ENCODE results near the gene ARHGAP44.

ARHGAP44 gene

DNA sequence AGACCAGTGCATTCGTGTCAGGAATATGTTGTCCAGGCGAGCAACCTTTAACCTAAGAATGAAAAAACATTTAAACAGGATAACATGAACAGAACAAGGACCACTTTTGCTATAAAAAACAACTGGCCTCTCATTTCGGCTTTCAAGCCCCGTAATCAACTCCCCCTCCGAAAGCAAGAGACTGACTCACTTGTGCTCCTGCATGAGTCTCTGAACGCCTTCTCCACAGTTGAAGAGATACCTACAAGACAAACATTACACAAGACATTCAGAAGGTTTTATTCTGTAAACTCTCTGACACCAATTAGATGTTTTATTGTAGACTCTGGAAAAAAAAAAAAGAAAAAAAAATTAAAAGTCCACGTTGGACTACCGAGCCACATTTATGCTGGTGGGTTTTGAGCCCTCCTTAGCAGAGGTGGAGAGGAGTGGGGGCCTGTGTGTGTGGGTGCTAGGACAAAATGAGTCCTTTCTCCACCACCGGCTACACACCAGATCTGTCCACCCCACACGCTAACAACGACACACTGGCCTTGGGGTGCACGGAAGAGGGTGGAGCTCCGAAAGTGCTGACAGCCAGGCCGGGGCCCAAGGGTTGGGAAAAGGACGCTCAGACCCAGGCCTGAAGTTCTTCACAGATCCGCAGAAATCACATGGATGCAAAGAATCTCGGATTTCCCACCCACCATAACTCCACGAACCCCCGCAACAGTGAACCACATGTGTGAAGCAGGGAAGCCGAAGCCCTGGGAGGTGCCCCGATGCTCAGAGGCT is 227.8 kb downstream of the ARHGAP44 start:
- Histone ChIP-seq H3K9me3 (ENCODE audit: control insufficient read depth, insufficient read depth, low read depth, low read length) (no peaks in the 10 kb centered on the region), H3K27ac (ENCODE audit: extremely low read depth, low read depth, low read length) (peak overlapping the region; percentile 78), H3K4me3 (ENCODE audit: low read depth, low read length) (peak overlapping the region; percentile 81), H3K36me3 (ENCODE audit: control insufficient read depth in 2 of 2, insufficient read depth in 1 of 2, low read length in 2 of 2) (peaks cover 45 to 49% of the 10 kb centered on the region in 2 experiments), H3K4me1 (ENCODE audit: control insufficient read depth, insufficient read depth, low read length) (peaks cover 6% of the 10 kb centered on the region; the same call in 1 of the 2 replicates)
- TF ChIP-seq ZNF146 (tag by site-specific recombination; IDR thresholded peaks at IDR 0.05) (no peak), GLIS1 (tag by site-specific recombination; IDR thresholded peaks at IDR 0.05) (peak; percentile 80), ZFP41 (tag by site-specific recombination; IDR thresholded peaks at IDR 0.05; ENCODE audit: borderline replicate concordance) (no peak), ZBTB8A (tag by site-specific recombination; IDR thresholded peaks at IDR 0.05) (no peak), ZNF391 (tag by site-specific recombination; IDR thresholded peaks at IDR 0.05; ENCODE audit: borderline replicate concordance, low read depth) (no peak), EGR2 (tag by site-specific recombination; IDR thresholded peaks at IDR 0.05; ENCODE audit: low read depth) (peak; percentile 22; the same call in 1 of the 2 replicates), GLIS2 (tag by site-specific recombination; IDR thresholded peaks at IDR 0.05) (peak; percentile 69), OVOL3 (tag by site-specific recombination; IDR thresholded peaks at IDR 0.05) (no peak), HOXC10 (CRISPR knock-in tag; IDR thresholded peaks at IDR 0.05) (0 out of 2 replicates have a peak, but pooled peaks have one; percentile 68), ZNF335 (tag by site-specific recombination; conservative IDR thresholded peaks at IDR 0.05) (peak; percentile 65)
- TF ChIP-seq, protein P1, sequence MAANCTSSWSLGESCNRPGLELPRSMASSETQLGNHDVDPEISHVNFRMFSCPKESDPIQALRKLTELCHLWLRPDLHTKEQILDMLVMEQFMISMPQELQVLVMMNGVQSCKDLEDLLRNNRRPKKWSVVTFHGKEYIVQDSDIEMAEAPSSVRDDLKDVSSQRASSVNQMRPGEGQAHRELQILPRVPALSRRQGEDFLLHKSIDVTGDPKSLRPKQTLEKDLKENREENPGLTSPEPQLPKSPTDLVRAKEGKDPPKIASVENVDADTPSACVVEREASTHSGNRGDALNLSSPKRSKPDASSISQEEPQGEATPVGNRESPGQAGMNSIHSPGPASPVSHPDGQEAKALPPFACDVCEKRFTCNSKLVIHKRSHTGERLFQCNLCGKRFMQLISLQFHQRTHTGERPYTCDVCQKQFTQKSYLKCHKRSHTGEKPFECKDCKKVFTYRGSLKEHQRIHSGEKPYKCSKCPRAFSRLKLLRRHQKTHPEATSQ (tag by site-specific recombination; IDR thresholded peaks at IDR 0.05) = no peak
- TF ChIP-seq, protein P2, sequence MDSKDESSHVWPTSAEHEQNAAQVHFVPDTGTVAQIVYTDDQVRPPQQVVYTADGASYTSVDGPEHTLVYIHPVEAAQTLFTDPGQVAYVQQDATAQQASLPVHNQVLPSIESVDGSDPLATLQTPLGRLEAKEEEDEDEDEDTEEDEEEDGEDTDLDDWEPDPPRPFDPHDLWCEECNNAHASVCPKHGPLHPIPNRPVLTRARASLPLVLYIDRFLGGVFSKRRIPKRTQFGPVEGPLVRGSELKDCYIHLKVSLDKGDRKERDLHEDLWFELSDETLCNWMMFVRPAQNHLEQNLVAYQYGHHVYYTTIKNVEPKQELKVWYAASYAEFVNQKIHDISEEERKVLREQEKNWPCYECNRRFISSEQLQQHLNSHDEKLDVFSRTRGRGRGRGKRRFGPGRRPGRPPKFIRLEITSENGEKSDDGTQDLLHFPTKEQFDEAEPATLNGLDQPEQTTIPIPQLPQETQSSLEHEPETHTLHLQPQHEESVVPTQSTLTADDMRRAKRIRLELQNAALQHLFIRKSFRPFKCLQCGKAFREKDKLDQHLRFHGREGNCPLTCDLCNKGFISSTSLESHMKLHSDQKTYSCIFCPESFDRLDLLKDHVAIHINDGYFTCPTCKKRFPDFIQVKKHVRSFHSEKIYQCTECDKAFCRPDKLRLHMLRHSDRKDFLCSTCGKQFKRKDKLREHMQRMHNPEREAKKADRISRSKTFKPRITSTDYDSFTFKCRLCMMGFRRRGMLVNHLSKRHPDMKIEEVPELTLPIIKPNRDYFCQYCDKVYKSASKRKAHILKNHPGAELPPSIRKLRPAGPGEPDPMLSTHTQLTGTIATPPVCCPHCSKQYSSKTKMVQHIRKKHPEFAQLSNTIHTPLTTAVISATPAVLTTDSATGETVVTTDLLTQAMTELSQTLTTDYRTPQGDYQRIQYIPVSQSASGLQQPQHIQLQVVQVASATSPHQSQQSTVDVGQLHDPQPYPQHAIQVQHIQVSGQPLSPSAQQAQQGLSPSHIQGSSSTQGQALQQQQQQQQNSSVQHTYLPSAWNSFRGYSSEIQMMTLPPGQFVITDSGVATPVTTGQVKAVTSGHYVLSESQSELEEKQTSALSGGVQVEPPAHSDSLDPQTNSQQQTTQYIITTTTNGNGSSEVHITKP (tag by site-specific recombination; IDR thresholded peaks at IDR 0.05) = peak; percentile 44; the same call in 1 of the 2 replicates
- TF ChIP-seq, protein P3, sequence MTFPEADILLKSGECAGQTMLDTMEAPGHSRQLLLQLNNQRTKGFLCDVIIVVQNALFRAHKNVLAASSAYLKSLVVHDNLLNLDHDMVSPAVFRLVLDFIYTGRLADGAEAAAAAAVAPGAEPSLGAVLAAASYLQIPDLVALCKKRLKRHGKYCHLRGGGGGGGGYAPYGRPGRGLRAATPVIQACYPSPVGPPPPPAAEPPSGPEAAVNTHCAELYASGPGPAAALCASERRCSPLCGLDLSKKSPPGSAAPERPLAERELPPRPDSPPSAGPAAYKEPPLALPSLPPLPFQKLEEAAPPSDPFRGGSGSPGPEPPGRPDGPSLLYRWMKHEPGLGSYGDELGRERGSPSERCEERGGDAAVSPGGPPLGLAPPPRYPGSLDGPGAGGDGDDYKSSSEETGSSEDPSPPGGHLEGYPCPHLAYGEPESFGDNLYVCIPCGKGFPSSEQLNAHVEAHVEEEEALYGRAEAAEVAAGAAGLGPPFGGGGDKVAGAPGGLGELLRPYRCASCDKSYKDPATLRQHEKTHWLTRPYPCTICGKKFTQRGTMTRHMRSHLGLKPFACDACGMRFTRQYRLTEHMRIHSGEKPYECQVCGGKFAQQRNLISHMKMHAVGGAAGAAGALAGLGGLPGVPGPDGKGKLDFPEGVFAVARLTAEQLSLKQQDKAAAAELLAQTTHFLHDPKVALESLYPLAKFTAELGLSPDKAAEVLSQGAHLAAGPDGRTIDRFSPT (tag by site-specific recombination; IDR thresholded peaks at IDR 0.05) = no peak
- ChIA-PET CTCF (interaction anchor here (0.7 to 8.3 kb wide), 5 partner anchors 8 to 548 kb away, joined by 3 to 137 read pairs (median 6); no protein-coding TSS in a partner anchor), POLR2A (interaction anchor here (0.8 to 3.0 kb wide), 11 partner anchors 8 to 1284 kb away, joined by 3 to 26 read pairs (median 8); partner anchors contain the start of genes HS3ST3B1 and ZNF18)

DNA sequence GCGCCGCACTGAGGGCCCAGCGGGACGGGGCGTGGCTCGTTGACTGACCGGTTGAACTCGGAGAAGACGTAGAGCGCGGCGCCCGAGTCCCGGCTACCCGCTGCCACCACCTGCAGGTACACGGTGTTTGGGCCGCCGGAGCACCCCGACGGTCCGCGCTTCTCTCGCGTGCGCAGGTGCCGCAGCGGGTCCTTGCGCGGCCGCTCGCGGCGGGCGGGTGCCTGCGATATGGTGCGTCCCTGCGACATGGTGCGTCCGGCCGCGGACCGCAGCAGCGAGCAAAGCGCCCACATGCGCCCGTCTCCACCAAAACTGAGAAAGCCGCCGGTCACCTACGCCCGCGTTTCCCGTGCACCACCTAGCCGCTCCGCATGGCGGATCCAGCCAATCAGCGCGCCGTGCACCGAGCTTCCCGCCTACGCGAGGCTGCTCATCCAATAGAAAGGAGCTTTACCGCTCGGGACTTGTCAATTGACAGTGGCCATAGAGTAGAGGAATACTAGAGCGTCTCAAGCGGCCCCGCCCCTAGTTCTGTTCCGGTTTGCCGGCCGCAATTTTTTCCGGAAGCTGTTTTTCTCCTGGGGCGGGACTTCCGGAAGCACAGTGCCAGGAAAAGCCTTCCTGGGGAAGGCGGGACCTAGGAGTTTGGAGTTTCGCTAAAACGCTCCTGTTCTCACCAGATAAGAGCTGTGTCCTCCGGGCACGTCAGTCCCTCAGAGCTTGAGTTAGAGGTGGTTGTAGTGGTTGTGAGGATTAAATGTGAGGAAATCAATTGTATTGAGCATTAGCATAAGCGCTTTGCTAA is 228.6 kb downstream of the ARHGAP44 start, which contains the start of gene ELAC2:
TSS of gene ELAC2 (minus strand) at position 373 of the 805 bp plus-strand sequence. CDS start at position 293, 80 bp downstream.
- Histone ChIP-seq H3K4me3 (ENCODE audit: low read depth, low read length) (peak within 1 kb of the TSS; percentile 81), H3K9me3 (ENCODE audit: control insufficient read depth, insufficient read depth, low read depth, low read length) (no peaks in the 10 kb centered on the region), H3K27ac (ENCODE audit: extremely low read depth, low read depth, low read length) (peak within 1 kb of the TSS; percentile 78), H3K4me1 (ENCODE audit: control insufficient read depth, insufficient read depth, low read length) (peaks cover 6% of the 10 kb centered on the region; the same call in 1 of the 2 replicates), H3K36me3 (ENCODE audit: control insufficient read depth in 2 of 2, insufficient read depth in 1 of 2, low read length in 2 of 2) (peaks cover 39 to 41% of the 10 kb centered on the region in 2 experiments)
- CTCF ChIA-PET = interaction anchor here (0.6 to 8.3 kb wide), 8 partner anchors 9 to 837 kb away, joined by 3 to 137 read pairs (median 5); no protein-coding TSS in a partner anchor
- POLR2A ChIA-PET = interaction anchor here (0.6 to 3.0 kb wide), 26 partner anchors 9 to 1291 kb away, joined by 3 to 26 read pairs (median 4); partner anchors contain the start of genes HS3ST3B1 and ZNF18
- TF ChIP-seq ZNF214 (tag by site-specific recombination; IDR thresholded peaks at IDR 0.05; ENCODE audit: borderline replicate concordance) (no peak), ZIC2 (tag by site-specific recombination; IDR thresholded peaks at IDR 0.05) (peak; percentile 73), MZF1 (tag by site-specific recombination; IDR thresholded peaks at IDR 0.05; ENCODE audit: borderline replicate concordance) (0 out of 2 replicates have a peak, but pooled peaks have one; percentile 61), ZNF830 (tag by site-specific recombination; IDR thresholded peaks at IDR 0.05; ENCODE audit: low read depth) (no peak), ZNF157 (tag by site-specific recombination; IDR thresholded peaks at IDR 0.05) (no peak), ZNF341 (tag by site-specific recombination; IDR thresholded peaks at IDR 0.05; ENCODE audit: low read depth) (peak; percentile 32; the same call in 1 of the 2 replicates)
- TF ChIP-seq, protein P4, sequence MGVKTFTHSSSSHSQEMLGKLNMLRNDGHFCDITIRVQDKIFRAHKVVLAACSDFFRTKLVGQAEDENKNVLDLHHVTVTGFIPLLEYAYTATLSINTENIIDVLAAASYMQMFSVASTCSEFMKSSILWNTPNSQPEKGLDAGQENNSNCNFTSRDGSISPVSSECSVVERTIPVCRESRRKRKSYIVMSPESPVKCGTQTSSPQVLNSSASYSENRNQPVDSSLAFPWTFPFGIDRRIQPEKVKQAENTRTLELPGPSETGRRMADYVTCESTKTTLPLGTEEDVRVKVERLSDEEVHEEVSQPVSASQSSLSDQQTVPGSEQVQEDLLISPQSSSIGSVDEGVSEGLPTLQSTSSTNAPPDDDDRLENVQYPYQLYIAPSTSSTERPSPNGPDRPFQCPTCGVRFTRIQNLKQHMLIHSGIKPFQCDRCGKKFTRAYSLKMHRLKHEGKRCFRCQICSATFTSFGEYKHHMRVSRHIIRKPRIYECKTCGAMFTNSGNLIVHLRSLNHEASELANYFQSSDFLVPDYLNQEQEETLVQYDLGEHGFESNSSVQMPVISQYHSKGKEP (tag by site-specific recombination; IDR thresholded peaks at IDR 0.05) = no peak

All from HEK293 (cell line).